ENCODE measurements around the gene SLC39A7. TPM values are rescaled to one million over a fixed set of nuclear protein-coding genes. Genes with fewer than 3 reads are reported as not detected.
A peak's percentile ranks its signal among the peaks of the same experiment; 100 is the strongest.

SLC39A7 gene
- total and polyA plus RNA-seq, 2 experiments from 2014 or later: 26.9 to 126 TPM

- Histone ChIP-seq H3K4me2 (ENCODE audit: unreplicated experiment) (no peak overlapping the region), H4K20me1 (ENCODE audit: insufficient read depth) (no peaks in the 10 kb centered on the region), H2AFZ (no peak overlapping the region), H3K27ac (no peak overlapping the region), H3K9me3 (ENCODE audit: low read depth) (no peaks in the 10 kb centered on the region), H3K9ac (no peak overlapping the region), H3F3A (ENCODE audit: insufficient read depth) (0 out of 2 replicates have a peak, but pooled peaks cover 8% of the 10 kb centered on the region), H3K9me2 (ENCODE audit: insufficient read depth) (no peaks in the 10 kb centered on the region), H3K27me3 (replicated peaks; ENCODE audit: insufficient read depth) (peaks cover 15% of the 10 kb centered on the region), H3K79me2 (ENCODE audit: insufficient read depth) (peaks cover 1% of the 10 kb centered on the region; the same call in 1 of the 2 replicates), H3K4me1 (ENCODE audit: insufficient read depth) (no peaks in the 10 kb centered on the region), H3K36me3 (ENCODE audit: low read depth) (peaks cover 11% of the 10 kb centered on the region; the same call in 1 of the 2 replicates), H3K4me3 (no peak overlapping the region)
- 64 to 69% methylated on average over 8 of the region's 8 CpGs for WGBS, 2 experiments (ENCODE audit: low coverage in 1 of 2, low lambda C conversion rate in 2 of 2, missing lambda C conversion rate in 2 of 2)
- no peak for DNase-seq
- in situ Hi-C loops (cut with MboI): no loop called here
- no peak for TF ChIP-seq EZH2 (IDR thresholded peaks at IDR 0.05; ENCODE audit: insufficient read depth, poor library complexity, severe bottlenecking)
- no peak for TF ChIP-seq EZH2phosphoT487 (IDR thresholded peaks at IDR 0.05; ENCODE audit: insufficient read depth, low read depth)
These were observed 9.1 kb upstream of the SLC39A7 start for GRCh38 chr6:33191383-33192104.

DNA sequence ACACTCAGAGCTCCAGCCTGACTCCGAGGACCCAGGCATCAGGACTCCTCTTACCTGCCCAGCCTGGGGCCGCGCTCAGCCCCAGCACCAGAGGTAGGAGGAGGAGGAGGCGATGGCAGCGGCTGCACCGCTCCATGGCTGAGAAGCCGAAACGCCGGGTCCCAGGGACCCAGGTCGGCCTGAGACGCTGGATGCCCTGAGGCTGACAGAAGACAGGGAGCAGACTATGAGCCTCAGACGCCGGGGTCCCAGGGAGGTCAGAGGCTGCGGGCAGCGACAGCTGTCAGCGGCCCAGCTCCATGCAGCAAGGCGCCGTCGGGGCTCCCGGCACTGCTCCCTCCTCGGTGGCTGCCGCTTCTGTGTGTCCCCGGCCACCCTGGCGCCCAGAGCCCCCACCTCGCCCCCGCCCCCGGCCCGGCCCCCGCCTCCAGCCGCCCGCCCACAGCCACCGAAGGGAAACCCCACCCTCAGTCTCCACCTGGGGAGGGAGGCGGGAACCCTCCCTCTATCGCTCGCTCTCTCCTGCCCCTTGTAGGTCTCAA is 8.5 kb upstream of the SLC39A7 start, which contains the start of gene COL11A2:
Gene COL11A2 (minus strand): TSS at position 363 of the 542 bp plus-strand sequence. CDS start 227 bp downstream, at position 136.
- peak within 1 kb of the TSS; percentile 57 for H3K9ac ChIP-seq
- H3K9me3 ChIP-seq (ENCODE audit: low read depth): no peaks in the 10 kb centered on the region
- in situ Hi-C loops (cut with MboI): no loop called here
- no peak for DNase-seq
- no peaks in the 10 kb centered on the region for H3K4me1 ChIP-seq (ENCODE audit: insufficient read depth)
- H4K20me1 ChIP-seq (ENCODE audit: insufficient read depth): no peaks in the 10 kb centered on the region; the same call in 1 of the 2 replicates
- peaks cover 15% of the 10 kb centered on the region for H3K27me3 ChIP-seq (replicated peaks; ENCODE audit: insufficient read depth)
- peak within 1 kb of the TSS; percentile 66 for H3K4me3 ChIP-seq
- 0 out of 2 replicates have a peak, but pooled peaks cover 13% of the 10 kb centered on the region for H3F3A ChIP-seq (ENCODE audit: insufficient read depth)
- TF ChIP-seq EZH2phosphoT487 (IDR thresholded peaks at IDR 0.05; ENCODE audit: insufficient read depth, low read depth) (no peak), EZH2 (IDR thresholded peaks at IDR 0.05; ENCODE audit: insufficient read depth, poor library complexity, severe bottlenecking) (no peak)
- no peak within 1 kb of the TSS for H3K27ac ChIP-seq
- WGBS, 2 experiments (ENCODE audit: low coverage in 1 of 2, low lambda C conversion rate in 2 of 2, missing lambda C conversion rate in 2 of 2): 17 to 20% methylated on average over 28 to 30 of the region's 35 CpGs
- peaks cover 15% of the 10 kb centered on the region for H3K36me3 ChIP-seq (ENCODE audit: low read depth)
- H3K4me2 ChIP-seq (ENCODE audit: unreplicated experiment): peak within 1 kb of the TSS; percentile 89
- peaks cover 8% of the 10 kb centered on the region for H3K79me2 ChIP-seq (ENCODE audit: insufficient read depth)
- no peaks in the 10 kb centered on the region for H3K9me2 ChIP-seq (ENCODE audit: insufficient read depth)
- peak within 1 kb of the TSS; percentile 59 for H2AFZ ChIP-seq

GRCh38 chr6:33192671-33193602 is 7.7 kb upstream of the SLC39A7 start:
- H3K4me1 ChIP-seq (ENCODE audit: insufficient read depth): no peaks in the 10 kb centered on the region
- 0 out of 2 replicates have a peak, but pooled peaks have one; percentile 65 for TF ChIP-seq EZH2phosphoT487 (IDR thresholded peaks at IDR 0.05; ENCODE audit: insufficient read depth, low read depth)
- peak; percentile 68 for TF ChIP-seq EZH2 (IDR thresholded peaks at IDR 0.05; ENCODE audit: insufficient read depth, poor library complexity, severe bottlenecking)
- no peaks in the 10 kb centered on the region; the same call in 1 of the 2 replicates for H4K20me1 ChIP-seq (ENCODE audit: insufficient read depth)
- H3K9me3 ChIP-seq (ENCODE audit: low read depth): no peaks in the 10 kb centered on the region
- WGBS, 2 experiments (ENCODE audit: low coverage in 1 of 2, low lambda C conversion rate in 2 of 2, missing lambda C conversion rate in 2 of 2): 4 to 9% methylated on average over 39 to 44 of the region's 72 CpGs
- peaks cover 15% of the 10 kb centered on the region for H3K27me3 ChIP-seq (replicated peaks; ENCODE audit: insufficient read depth)
- peak overlapping the region; percentile 89 for H3K4me2 ChIP-seq (ENCODE audit: unreplicated experiment)
- in situ Hi-C loops (cut with MboI): no loop called here
- H3K36me3 ChIP-seq (ENCODE audit: low read depth): peaks cover 16% of the 10 kb centered on the region
- DNase-seq: peak; percentile 64
- 0 out of 2 replicates have a peak, but pooled peaks cover 14% of the 10 kb centered on the region for H3F3A ChIP-seq (ENCODE audit: insufficient read depth)
- H2AFZ ChIP-seq: peak overlapping the region; percentile 59
- peak overlapping the region; percentile 57 for H3K9ac ChIP-seq
- no peak overlapping the region for H3K27ac ChIP-seq
- peaks cover 14% of the 10 kb centered on the region for H3K79me2 ChIP-seq (ENCODE audit: insufficient read depth)
- peak overlapping the region; percentile 66 for H3K4me3 ChIP-seq
- H3K9me2 ChIP-seq (ENCODE audit: insufficient read depth): no peaks in the 10 kb centered on the region

DNA sequence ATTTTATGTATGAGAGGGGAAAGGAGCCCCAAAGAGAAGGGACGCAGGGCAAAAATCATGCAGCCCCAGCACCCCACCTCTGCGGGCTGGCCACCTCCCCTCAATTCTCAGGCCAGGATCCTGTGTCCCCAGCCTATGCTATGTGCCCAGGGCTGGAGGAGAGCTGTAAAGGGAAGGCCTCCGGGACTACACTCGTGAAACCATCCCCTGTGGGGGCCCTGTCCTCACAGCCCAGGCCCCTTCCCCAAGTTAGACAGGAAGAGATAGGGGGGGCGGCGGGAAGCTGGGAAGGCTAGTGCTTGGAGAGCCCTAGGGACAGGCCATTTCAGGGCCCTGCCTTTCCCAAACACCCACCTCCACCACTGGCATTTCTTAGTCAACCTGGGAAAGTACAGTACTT is 7.0 kb upstream of the SLC39A7 start:
- Histone ChIP-seq H3K9me2 (ENCODE audit: insufficient read depth) (no peaks in the 10 kb centered on the region), H3K27ac (no peak overlapping the region), H3F3A (ENCODE audit: insufficient read depth) (peaks cover 19% of the 10 kb centered on the region; the same call in 1 of the 2 replicates), H3K4me1 (ENCODE audit: insufficient read depth) (no peaks in the 10 kb centered on the region), H3K36me3 (ENCODE audit: low read depth) (peaks cover 16% of the 10 kb centered on the region), H3K4me3 (no peak overlapping the region), H3K4me2 (ENCODE audit: unreplicated experiment) (peak overlapping the region; percentile 89), H2AFZ (no peak overlapping the region), H4K20me1 (ENCODE audit: insufficient read depth) (no peaks in the 10 kb centered on the region; the same call in 1 of the 2 replicates), H3K9ac (no peak overlapping the region), H3K9me3 (ENCODE audit: low read depth) (no peaks in the 10 kb centered on the region), H3K79me2 (ENCODE audit: insufficient read depth) (peaks cover 20% of the 10 kb centered on the region), H3K27me3 (replicated peaks; ENCODE audit: insufficient read depth) (peaks cover 15% of the 10 kb centered on the region)
- in situ Hi-C loops (cut with MboI): no loop called here
- DNase-seq: no peak
- no peak for TF ChIP-seq EZH2phosphoT487 (IDR thresholded peaks at IDR 0.05; ENCODE audit: insufficient read depth, low read depth)
- no peak for TF ChIP-seq EZH2 (IDR thresholded peaks at IDR 0.05; ENCODE audit: insufficient read depth, poor library complexity, severe bottlenecking)
- WGBS, 2 experiments (ENCODE audit: low coverage in 1 of 2, low lambda C conversion rate in 2 of 2, missing lambda C conversion rate in 2 of 2): 77 to 83% methylated on average over 6 of the region's 6 CpGs
